Chondrocyte (in vitro differentiated cells): ENCODE data around the gene IMMP2L. TPM values are rescaled to one million over a fixed set of nuclear protein-coding genes. Genes with fewer than 3 reads are reported as not detected.

Source experiments
- DNase-seq: peaks from one replicate; pipeline ENCODE4 v3.0.0; 2021; ENCODE audit warnings: mixed read lengths, low spot score
- H3K27ac Mint-ChIP-seq: one replicate; pipeline ENCODE4 v1.8.0; 2021; ENCODE audit warnings: mild to moderate bottlenecking, moderate library complexity, mixed read lengths; ENCODE audit not compliant: unreplicated experiment
- H3K27me3 Mint-ChIP-seq: 2 replicates; pipeline ENCODE4 v1.8.0; 2021; ENCODE audit warnings: low read depth, mixed read lengths
- H3K36me3 Mint-ChIP-seq: 2 replicates; pipeline ENCODE4 v1.8.0; 2021; ENCODE audit warnings: low read depth, mixed read lengths
- H3K4me1 Mint-ChIP-seq: 2 replicates; pipeline ENCODE4 v1.8.0; 2021; ENCODE audit warnings: low read depth, mild to moderate bottlenecking, mixed read lengths
- H3K4me3 Mint-ChIP-seq: one replicate; pipeline ENCODE4 v1.8.0; 2021; ENCODE audit warnings: mild to moderate bottlenecking, moderate library complexity, mixed read lengths; ENCODE audit not compliant: unreplicated experiment
- H3K9me3 Mint-ChIP-seq: 2 replicates; pipeline ENCODE4 v1.8.0; 2021; ENCODE audit warnings: low read depth, mixed read lengths
- CTCF ChIP-seq: fragments of 200-600 bp; sonication (generic); IDR thresholded peaks from 2 replicates; pipeline ENCODE4 v1.5.0; 2021; ENCODE audit warnings: antibody characterized with exemption, mild to moderate bottlenecking, moderate library complexity
- total RNA-seq: library from RNA; stranded (reverse); gene quantifications from 3 replicates; pipeline ENCODE4 v1.2.1, GENCODE V29; 2021

Gene IMMP2L
- total RNA-seq, 1 donor from 2014 or later = 6.1 TPM

- no peak for DNase-seq
- no peaks in the 10 kb centered on the region for H3K27me3 Mint-ChIP-seq
- no peak overlapping the region for H3K27ac Mint-ChIP-seq
- no peak overlapping the region for H3K4me3 Mint-ChIP-seq
- peaks cover 31% of the 10 kb centered on the region for H3K4me1 Mint-ChIP-seq
- H3K36me3 Mint-ChIP-seq = no peaks in the 10 kb centered on the region
- no peaks in the 10 kb centered on the region for H3K9me3 Mint-ChIP-seq
- no peak for TF ChIP-seq CTCF
Observed at GRCh38 chr7:111140091-111140865, 422.0 kb downstream of the IMMP2L start.

GRCh38 chr7:111138586-111138985 is 423.7 kb downstream of the IMMP2L start:
- TF ChIP-seq CTCF = no peak
- no peak for DNase-seq
- no peak overlapping the region for H3K4me3 Mint-ChIP-seq
- peaks cover 31% of the 10 kb centered on the region for H3K4me1 Mint-ChIP-seq
- H3K9me3 Mint-ChIP-seq = no peaks in the 10 kb centered on the region
- H3K27me3 Mint-ChIP-seq = no peaks in the 10 kb centered on the region
- H3K27ac Mint-ChIP-seq = peak overlapping the region; percentile 42
- H3K36me3 Mint-ChIP-seq = no peaks in the 10 kb centered on the region

- Mint-ChIP-seq H3K9me3 (no peaks in the 10 kb centered on the region), H3K27me3 (no peaks in the 10 kb centered on the region), H3K36me3 (no peaks in the 10 kb centered on the region), H3K27ac (peak overlapping the region; percentile 70), H3K4me3 (no peak overlapping the region), H3K4me1 (peaks cover 31% of the 10 kb centered on the region)
- no peak for TF ChIP-seq CTCF
- DNase-seq = no peak
Observed at GRCh38 chr7:111138193-111138569, 424.1 kb downstream of the IMMP2L start.

- no peaks in the 10 kb centered on the region for H3K27me3 Mint-ChIP-seq
- H3K27ac Mint-ChIP-seq = peak overlapping the region; percentile 70
- DNase-seq = no peak
- H3K4me1 Mint-ChIP-seq = peaks cover 31% of the 10 kb centered on the region
- TF ChIP-seq CTCF = no peak
- no peaks in the 10 kb centered on the region for H3K36me3 Mint-ChIP-seq
- H3K4me3 Mint-ChIP-seq = no peak overlapping the region
- no peaks in the 10 kb centered on the region for H3K9me3 Mint-ChIP-seq
Observed at GRCh38 chr7:111137296-111138192, 424.7 kb downstream of the IMMP2L start.

- no peak overlapping the region for H3K27ac Mint-ChIP-seq
- peaks cover 6% of the 10 kb centered on the region for H3K4me1 Mint-ChIP-seq
- H3K36me3 Mint-ChIP-seq = no peaks in the 10 kb centered on the region
- no peak for TF ChIP-seq CTCF
- no peaks in the 10 kb centered on the region for H3K9me3 Mint-ChIP-seq
- H3K4me3 Mint-ChIP-seq = no peak overlapping the region
- no peaks in the 10 kb centered on the region for H3K27me3 Mint-ChIP-seq
- DNase-seq = no peak
Observed at GRCh38 chr7:111132833-111133232, 429.5 kb downstream of the IMMP2L start.
